MG63 (cell line): ENCODE results near the gene RIMBP3C. TPM values are rescaled to one million over a fixed set of nuclear protein-coding genes. Genes with fewer than 3 reads are reported as not detected.
"Not testable (repeated sequence)": the region's sequence is repeated elsewhere in the genome, so short reads cannot be mapped to it uniquely, and the experiment has no call there.

Source experiments
- DNase-seq: peaks from one replicate; pipeline ENCODE4 v3.0.0-alpha.2; 2020
- H3K27me3 ChIP-seq: fragments of 250-450 bp; sonication (Bioruptor Pico); 2 replicates; pipeline ENCODE4 v1.5.1; 2020; ENCODE audit warnings: mild to moderate bottlenecking, moderate library complexity
- H3K36me3 ChIP-seq: fragments of 250-450 bp; sonication (Bioruptor Pico); 2 replicates; pipeline ENCODE4 v1.5.1; 2020; ENCODE audit warnings: mild to moderate bottlenecking, moderate library complexity
- H3K4me3 ChIP-seq: fragments of 250-450 bp; sonication (Bioruptor Pico); 2 replicates; pipeline ENCODE4 v1.5.1; 2020; ENCODE audit warnings: mild to moderate bottlenecking, moderate library complexity
- H3K9me3 ChIP-seq: fragments of 250-450 bp; sonication (Bioruptor Pico); 2 replicates; pipeline ENCODE4 v1.5.1; 2020; ENCODE audit warnings: mild to moderate bottlenecking, moderate library complexity
- total RNA-seq: library from RNA; depleted of rRNA; stranded (reverse); fragments of >200 nt; shearing (Covaris generic); gene quantifications from 2 replicates; pipeline ENCODE4 v1.2.3, GENCODE V29; 2014; ENCODE audit warnings: low replicate concordance

Gene RIMBP3C
- total RNA-seq, 1 experiment from 2014 or later: 0.49 TPM

DNA sequence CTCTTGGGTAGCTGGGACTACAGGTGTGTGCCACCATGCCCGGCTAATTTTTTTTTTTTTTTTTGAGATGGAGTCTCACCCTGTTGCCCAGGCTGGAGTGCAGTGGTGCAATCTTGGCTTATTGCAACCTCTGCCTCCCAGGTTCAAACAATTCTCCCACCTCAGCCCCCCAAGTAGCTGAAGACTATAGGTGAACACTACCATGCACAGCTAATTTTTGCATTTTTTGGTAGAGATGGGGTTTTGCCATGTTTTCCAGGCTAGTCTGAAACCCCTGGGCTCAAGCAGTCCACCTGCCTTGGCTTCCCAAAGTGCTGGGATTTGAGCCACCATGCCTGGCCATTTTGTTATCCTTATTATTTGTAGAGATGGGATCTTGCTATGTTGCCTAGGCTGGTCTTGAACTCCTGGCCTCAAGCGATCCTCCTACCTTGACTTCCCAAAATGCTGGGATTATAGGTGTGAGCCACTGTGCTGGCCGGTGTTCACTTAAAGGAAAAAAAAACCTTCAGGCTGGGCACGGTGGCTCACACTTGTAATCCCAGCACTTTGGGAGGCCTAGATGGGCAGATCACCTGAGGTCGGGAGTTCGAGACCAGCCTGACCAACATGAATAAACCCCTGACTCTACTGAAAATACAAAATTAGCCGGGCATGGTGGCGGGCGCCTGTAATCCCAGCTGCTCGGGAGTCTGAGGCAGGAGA lies 29.9 kb upstream of the RIMBP3C start:
- H3K27me3 ChIP-seq, DNase-seq, H3K9me3 ChIP-seq, H3K4me3 ChIP-seq: not testable (repeated sequence)
- peaks cover 25% of the 10 kb centered on the region for H3K36me3 ChIP-seq

DNA sequence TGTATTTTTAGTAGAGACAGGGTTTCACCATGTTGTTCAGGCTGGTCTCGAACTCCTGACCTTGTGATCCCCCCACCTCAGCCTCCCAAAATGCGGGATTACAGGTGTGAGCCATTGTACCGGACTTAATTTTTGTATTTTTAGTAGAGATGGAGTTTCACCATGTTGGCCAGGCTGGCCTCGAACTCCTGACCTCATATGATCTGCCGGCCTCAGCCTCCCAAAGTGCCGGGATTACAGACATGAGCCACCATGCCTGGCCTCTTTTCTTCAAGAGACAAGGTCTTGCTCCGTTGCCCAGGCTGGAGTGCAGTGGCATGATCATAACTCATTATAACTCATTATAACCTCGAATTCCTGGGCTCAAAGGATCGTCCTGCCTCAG lies 29.4 kb upstream of the RIMBP3C start:
- not testable (repeated sequence) for H3K27me3 ChIP-seq, DNase-seq, H3K9me3 ChIP-seq, H3K4me3 ChIP-seq
- H3K36me3 ChIP-seq: peaks cover 25% of the 10 kb centered on the region

DNA sequence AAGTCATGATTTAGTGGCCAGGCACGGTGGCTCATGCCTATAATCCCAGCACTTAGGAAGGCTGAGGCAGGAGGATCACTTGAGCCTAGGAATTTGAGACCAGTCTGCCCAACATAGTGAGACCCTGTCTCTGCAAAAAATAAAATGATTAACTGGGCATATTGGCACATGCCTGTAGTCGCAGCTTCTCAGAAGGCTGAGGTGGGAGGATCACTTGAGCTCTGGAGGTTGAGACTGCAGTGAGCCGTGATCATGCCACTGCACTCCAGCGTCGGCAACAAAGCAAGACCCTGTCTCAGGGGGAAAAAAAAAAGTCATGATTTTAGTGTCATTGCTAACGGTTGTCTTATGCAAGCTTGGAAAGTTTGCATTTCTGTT lies 28.2 kb upstream of the RIMBP3C start:
- Histone ChIP-seq H3K27me3 (no peaks in the 10 kb centered on the region), H3K4me3 (no peak overlapping the region), H3K9me3 (no peaks in the 10 kb centered on the region), H3K36me3 (peaks cover 20% of the 10 kb centered on the region)
- DNase-seq: no peak

DNA sequence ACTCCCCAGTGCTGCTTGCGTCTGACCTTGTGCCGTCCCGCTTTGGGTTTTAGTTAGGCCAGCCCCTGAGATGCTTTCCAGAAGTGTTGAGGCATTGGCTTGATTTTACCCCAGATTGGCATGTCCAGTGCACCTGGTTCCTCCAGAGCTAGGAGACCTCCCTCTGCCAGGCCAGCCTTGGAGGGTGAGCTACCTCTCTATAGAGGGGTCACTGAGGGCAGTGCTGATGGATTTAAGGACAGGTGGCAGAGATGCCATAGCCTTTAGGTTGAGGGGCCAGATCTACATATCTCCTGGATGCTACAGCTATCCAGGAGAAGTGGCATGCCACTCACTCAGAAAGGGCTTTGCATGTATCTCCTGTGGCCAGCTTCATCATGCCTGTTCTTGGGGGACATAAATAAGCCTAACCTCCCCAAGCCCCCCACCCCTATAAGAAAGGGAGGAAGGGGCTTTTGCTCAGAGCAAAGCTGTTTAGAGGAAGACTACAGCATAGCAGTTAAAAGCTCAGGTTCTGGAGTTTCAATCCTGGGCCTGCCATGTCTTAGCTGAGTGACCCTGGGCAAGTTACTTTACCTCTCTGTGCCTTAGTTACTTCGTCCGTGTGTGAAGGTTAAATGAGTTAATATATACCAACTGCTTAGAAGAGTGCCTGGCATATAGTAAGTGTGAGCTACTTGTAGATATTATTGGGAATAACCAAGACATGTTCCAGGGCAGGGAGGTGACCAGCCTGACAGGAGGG lies 22.7 kb upstream of the RIMBP3C start:
- Histone ChIP-seq H3K36me3 (peaks cover 36% of the 10 kb centered on the region), H3K9me3 (no peaks in the 10 kb centered on the region), H3K27me3 (no peaks in the 10 kb centered on the region), H3K4me3 (no peak overlapping the region)
- DNase-seq: no peak

DNA sequence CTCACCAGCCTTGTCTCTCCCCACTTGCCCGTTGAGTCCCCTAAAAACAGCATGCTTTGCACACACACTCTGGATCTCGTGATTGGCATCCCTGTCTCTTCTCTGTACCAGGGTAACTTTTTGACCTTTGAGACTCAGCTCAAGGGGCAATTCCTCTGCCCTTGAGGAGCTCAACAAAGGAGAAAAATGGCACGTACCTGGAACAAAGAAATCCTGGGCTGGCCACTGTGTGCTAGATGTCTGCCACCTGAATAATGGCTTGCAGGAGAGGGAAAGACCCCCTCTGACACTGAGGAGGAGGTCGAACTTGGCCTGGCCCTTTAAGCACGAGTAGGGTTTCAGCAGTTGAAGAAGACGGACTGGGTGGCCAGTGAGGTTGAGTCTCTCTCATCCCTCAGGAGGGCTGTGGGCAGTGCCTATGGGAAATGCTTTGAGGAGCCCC lies 22.1 kb upstream of the RIMBP3C start:
- H3K36me3 ChIP-seq: peaks cover 42% of the 10 kb centered on the region
- H3K27me3 ChIP-seq: no peaks in the 10 kb centered on the region
- no peak for DNase-seq
- no peaks in the 10 kb centered on the region for H3K9me3 ChIP-seq
- no peak overlapping the region for H3K4me3 ChIP-seq

DNA sequence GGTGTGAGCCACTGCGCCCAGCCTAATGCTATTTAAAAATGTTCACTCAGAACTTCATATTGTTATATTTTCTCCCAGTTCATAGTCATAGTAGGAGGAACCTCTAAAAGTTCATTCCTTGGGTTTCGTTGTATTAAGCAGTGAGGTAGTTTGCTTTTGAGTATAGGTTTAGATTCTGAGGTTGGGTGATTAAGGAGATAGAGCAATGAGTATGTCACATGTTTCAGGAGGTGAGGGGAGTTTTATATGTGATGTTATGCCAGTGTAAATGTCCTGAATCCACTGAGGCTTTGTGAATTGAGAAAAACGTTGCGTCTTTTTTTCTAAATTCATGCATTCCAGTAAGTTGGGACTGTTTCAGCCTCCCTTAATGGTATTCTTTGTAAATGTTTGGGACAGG lies 20.4 kb upstream of the RIMBP3C start:
- Histone ChIP-seq H3K36me3 (peaks cover 40% of the 10 kb centered on the region), H3K27me3 (no peaks in the 10 kb centered on the region), H3K4me3 (no peak overlapping the region), H3K9me3 (no peaks in the 10 kb centered on the region)
- DNase-seq: no peak

DNA sequence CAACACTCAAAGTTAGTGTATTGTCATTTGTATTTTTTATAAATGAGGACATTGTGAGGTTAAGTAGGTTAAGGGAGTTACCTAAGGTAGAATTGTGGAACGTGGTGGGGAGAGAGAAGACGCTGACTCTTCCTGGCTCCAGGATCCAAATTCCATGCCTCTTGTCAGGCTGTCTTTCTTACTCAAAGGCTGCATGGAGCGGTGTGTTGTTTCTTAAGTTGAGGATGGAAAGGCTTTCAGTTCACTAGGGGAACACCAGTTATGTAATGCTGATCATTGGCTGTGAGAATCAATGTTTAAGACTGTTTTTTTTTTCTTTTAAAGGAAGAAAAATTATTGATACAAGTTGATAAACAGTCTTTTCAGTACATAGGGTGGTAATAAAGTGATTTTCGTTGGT lies 19.1 kb upstream of the RIMBP3C start:
- H3K36me3 ChIP-seq: peaks cover 40% of the 10 kb centered on the region
- no peaks in the 10 kb centered on the region for H3K9me3 ChIP-seq
- no peak overlapping the region; the same call in 1 of the 2 replicates for H3K4me3 ChIP-seq
- no peak for DNase-seq
- no peaks in the 10 kb centered on the region for H3K27me3 ChIP-seq

DNA sequence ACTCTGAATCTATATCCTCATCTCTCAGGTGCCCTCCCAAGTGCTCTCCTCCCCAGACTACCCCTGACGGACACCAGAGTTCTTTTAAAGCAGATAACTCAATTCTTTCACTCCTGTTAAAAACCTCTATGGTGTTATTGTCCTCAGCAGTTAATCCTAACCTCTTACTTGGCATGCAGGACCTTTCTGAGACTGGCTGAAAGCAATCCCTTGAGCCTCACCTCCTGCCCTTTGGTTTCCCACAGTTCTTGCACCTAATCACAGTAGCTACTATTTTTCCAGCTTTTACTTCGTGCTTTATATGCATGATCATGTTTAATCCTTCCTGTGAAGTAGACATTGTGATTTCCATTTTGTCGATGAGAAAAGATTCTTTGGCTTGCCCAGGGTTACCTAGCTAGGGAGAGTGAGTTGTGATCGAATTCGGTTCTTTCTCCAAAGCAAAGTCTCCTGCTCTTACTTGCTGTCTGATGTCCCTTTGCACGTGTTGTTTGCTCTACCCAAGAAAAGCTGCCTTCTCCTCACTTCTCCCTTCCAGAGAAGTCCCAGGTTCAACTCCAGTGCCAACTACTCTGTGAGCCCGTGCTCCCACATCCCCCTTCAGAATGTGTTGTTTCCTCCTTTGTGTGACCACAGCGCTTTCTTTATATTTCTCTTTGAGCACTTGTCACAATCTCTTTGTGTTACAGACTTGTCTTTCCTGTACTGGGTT lies 18.4 kb upstream of the RIMBP3C start:
- no peaks in the 10 kb centered on the region for H3K9me3 ChIP-seq
- peaks cover 38% of the 10 kb centered on the region for H3K36me3 ChIP-seq
- no peak for DNase-seq
- peak overlapping the region; percentile 96 for H3K4me3 ChIP-seq
- H3K27me3 ChIP-seq: no peaks in the 10 kb centered on the region

DNA sequence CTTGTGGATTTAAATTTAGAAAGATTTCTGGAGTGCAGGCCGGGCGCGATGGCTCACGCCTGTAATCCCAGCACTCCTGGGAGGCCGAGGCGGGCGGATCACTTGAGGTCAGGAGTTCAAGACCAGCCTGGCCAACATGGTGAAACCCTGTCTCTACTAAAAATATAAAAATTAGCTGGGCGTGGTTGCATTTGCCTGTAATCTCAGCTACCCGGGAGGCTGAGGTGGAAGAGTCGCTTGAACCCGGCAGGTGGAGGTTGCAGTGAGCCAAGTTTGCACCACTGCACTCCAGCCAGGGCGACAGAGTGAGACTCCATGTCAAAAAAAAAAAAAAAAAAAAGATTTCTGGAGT lies 17.8 kb upstream of the RIMBP3C start:
- not testable (repeated sequence) for H3K9me3 ChIP-seq, DNase-seq, H3K27me3 ChIP-seq
- peak overlapping the region; percentile 96 for H3K4me3 ChIP-seq
- H3K36me3 ChIP-seq: peaks cover 36% of the 10 kb centered on the region

DNA sequence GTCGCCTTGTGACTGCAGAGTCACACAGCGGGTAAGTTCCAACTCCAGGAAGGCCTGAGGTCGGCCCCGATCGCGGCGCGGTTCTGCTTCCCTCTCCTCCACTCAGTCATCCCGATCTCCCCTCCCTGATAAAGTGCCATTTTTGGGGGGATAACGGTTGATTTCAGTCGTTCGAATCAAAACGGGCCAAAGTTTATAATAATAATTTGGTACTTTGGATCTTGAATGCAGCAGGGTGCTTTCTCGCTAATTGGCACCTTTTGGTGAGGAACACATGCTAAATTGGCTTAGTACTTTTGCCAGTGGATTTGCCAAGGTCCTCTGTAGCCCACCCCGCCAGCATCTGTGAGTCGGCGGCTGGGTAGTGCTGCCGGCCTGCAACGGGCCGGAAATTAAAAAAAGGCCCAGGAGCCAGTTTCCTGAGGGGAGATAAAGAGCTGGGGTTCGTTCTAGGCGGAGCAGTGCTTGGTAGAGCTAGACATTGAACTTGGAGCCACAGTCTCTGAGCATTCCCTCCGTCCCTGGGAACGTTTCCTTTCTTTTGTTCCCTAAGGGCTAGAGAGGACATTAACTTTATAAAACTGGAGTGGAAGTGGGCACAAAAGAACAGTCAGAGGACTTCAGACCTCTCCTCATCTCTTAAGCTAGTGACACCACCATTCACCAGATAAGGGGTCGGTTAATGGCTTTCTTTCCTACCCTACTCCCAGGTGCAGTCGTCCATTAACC lies 17.2 kb upstream of the RIMBP3C start:
- peaks cover 32% of the 10 kb centered on the region for H3K36me3 ChIP-seq
- H3K4me3 ChIP-seq: peak overlapping the region; percentile 96
- no peaks in the 10 kb centered on the region for H3K9me3 ChIP-seq
- H3K27me3 ChIP-seq: no peaks in the 10 kb centered on the region
- peak; percentile 43 for DNase-seq

DNA sequence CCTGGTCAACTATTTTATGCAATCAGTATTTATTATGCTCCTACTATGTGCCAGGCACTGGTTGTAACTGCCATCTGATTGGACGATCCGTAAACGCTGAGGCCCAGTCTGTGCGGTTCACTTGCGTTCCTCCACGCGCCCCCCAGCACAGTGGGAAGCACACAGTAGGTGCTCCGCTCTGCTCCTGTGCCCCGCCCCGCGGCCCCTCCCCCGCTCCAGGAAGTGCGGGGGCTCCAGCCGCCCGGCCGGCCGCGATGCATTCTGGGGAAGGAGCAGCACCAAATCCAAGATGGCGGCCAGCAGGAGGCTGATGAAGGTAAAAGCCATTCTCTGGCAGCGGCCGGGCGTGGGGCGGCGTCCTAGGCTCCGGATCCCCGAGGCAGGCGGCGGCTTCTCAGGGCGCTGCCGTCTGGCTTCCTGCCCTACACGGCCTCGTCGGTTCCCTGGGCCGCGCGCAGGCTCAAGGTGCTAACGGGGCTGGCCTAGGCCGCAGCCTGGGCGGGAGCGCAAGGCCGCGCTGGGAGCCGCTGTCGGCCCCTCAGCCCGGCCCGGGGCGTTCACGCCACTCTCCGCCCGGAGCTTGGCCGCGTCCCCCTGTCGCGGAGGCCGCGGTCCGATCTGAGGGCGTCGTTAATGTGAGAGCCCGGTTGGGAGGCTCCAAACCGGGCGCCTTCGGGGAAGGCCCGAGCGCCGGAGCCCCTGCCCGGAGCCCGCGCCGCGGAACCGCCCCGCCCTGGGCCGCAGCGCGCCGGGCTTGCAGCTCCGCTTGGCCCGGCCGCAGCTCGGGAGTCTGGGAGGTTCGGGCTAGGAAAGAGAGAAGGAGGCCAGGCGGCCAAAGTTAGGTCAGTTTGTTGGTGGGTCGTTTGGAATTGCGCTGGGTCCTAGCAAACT lies 16.4 kb upstream of the RIMBP3C start, which contains the start of gene UBE2L3:
Gene UBE2L3, plus strand, starts transcription at position 259 of the 891 bp plus-strand sequence. Its CDS starts 31 bp downstream, at position 290.
- H3K9me3 ChIP-seq: no peaks in the 10 kb centered on the region
- H3K4me3 ChIP-seq: peak within 1 kb of the TSS; percentile 96
- H3K27me3 ChIP-seq: no peaks in the 10 kb centered on the region
- DNase-seq: peak; percentile 88
- H3K36me3 ChIP-seq: peaks cover 29% of the 10 kb centered on the region

DNA sequence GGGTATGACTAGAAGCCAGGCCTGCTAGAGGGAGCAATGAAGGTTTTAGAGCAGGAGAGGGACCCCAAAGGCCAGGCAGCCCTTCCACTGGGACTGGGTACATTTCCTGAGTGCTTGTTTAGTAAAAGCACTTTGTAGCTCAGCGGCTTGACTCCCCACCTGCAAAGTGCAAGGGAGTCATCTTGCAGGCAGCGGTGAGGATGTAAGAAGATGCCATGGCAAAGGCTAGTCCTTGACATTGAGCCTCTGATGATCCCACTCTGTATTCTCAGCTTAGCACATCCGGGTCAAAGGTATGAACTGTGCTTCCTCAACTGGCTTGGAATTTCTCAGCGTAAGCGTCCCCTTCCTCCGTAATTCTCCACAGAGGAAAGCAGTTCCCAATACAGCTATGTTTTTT lies 13.2 kb upstream of the RIMBP3C start:
- H3K4me3 ChIP-seq: no peak overlapping the region
- peaks cover 10% of the 10 kb centered on the region for H3K36me3 ChIP-seq
- DNase-seq: no peak
- H3K9me3 ChIP-seq: no peaks in the 10 kb centered on the region
- H3K27me3 ChIP-seq: no peaks in the 10 kb centered on the region

DNA sequence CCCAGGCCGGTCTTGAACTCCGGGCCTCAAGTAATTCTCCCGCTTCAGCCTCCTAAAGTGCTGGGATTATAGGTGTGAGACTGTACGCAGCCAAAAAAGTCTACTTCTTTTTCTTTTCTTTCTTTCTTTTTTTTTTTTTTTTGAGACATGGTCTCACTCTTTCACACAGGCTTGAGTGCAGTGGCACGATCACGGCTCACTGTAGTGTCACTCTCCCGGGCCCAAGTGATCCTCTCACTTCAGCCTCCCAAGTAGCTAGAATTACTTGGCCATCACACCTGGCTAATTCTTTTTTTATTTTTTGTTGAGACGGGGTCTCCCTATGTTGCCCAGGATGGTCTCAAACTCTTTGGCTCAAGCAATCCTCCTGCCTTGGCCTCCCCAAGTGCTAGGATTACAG lies 12.7 kb upstream of the RIMBP3C start:
- peaks cover 8% of the 10 kb centered on the region for H3K36me3 ChIP-seq
- no peaks in the 10 kb centered on the region for H3K9me3 ChIP-seq
- H3K27me3 ChIP-seq: no peaks in the 10 kb centered on the region
- DNase-seq: no peak
- no peak overlapping the region for H3K4me3 ChIP-seq

DNA sequence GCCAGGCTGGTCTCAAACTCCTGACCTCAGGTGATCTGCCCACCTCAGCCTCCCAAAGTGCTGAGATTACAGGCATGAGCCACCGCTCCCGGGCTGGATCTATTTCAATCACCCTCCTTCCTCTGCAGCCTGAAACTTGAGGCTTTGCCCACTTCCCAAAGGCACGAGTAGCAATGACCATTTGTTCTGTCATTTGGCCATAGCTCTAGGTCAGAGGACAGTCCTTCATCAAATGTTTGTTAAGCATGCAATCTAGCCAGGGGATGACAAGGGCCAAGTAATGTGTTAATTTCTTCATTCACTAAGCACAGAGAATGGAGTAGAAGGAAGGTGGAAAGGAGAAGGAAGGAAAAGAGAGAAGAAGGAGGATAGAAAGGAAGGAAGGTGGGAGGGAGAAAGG lies 9.4 kb upstream of the RIMBP3C start:
- not testable (repeated sequence) for H3K27me3 ChIP-seq, DNase-seq, H3K9me3 ChIP-seq, H3K36me3 ChIP-seq, H3K4me3 ChIP-seq

DNA sequence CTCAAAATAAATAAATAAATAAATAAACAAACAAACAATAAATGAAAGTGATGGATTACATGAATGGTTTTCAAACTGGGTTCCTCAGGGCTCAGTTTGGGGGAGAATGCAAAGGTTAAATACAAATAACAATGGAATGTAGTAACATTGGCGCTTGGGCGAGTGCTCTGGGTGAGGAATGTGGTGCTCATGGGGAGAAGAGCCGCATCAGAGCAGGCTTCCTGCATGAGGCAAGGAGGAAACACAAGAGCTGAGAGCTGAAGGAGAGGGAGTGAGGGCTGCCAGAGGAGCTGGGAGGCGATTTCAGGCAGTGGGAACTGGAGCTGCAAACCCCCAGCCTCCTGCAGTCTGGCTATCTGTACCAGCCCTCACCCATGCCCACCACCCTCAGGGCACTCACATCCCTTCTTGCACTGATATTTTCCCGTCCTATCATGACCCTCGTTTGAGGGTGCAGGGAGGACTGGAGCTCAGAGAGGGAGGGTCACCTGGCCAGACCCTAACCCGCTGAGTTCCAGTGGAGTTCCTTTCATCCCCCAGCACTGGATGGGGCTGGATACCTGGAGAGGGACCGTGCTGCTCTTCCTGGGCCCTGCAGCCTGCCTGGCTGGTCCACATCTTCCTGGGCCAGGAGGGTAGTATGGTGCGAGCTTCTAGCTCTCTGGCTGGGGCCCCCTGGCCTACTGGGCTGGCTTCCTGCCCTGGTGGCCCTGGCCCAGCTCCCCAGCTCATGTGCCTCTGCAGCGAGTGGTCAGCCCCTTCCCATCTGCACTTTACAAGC lies 8.3 kb upstream of the RIMBP3C start:
- not testable (repeated sequence) for H3K27me3 ChIP-seq, DNase-seq, H3K4me3 ChIP-seq, H3K9me3 ChIP-seq, H3K36me3 ChIP-seq
